ENCODE results near the gene STEAP4.
"Not testable (repeated sequence)": the region's sequence is repeated elsewhere in the genome, so short reads cannot be mapped to it uniquely, and the experiment has no call there.

Gene STEAP4

DNA sequence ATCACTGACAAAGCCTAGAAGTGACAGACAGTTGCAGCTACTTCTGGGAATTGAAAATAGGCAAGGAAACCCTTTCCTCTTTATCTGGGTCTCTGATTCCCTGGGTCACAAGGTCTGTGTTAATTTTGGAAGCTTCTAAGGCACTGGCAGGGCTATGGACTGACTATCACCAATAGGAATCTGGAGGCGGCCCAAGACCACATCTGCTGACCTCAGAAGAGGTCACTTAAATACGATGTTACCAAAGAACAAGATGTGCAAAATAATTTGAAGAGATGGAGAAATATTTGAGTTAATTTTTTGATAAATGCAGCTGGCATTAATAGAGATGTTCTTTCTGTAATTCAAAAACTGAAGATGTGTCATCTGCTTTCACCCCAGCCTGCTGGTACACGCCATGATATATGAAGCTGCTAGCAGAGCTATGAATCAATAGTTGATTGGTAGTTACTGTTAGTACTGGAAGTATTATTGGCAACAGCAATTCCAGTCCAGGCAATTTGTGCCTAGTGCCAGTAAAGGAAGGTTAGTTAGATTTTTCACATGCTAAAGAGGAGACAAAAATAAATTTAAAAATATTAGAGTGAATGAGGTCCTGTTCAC is 5.5 kb upstream of the STEAP4 start:
- DNase-seq, result no peak

DNA sequence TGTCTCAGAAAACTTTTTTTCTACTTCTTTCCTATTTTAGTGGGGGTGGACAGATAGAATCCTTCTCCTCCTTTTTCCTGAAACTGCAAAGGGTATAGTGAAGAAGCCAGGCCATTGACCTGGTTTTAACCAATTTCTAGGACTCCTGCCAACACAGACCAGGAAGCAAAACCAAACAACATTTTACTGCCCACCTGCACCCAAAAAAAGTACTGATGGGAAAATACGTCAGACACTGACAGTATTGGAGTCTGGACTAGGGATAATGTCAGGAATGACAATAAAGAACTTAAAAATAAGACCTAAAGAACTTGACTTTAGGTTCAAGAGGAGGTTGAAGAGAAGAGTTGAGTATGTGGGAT is 5.0 kb upstream of the STEAP4 start:
- no peak for DNase-seq

DNA sequence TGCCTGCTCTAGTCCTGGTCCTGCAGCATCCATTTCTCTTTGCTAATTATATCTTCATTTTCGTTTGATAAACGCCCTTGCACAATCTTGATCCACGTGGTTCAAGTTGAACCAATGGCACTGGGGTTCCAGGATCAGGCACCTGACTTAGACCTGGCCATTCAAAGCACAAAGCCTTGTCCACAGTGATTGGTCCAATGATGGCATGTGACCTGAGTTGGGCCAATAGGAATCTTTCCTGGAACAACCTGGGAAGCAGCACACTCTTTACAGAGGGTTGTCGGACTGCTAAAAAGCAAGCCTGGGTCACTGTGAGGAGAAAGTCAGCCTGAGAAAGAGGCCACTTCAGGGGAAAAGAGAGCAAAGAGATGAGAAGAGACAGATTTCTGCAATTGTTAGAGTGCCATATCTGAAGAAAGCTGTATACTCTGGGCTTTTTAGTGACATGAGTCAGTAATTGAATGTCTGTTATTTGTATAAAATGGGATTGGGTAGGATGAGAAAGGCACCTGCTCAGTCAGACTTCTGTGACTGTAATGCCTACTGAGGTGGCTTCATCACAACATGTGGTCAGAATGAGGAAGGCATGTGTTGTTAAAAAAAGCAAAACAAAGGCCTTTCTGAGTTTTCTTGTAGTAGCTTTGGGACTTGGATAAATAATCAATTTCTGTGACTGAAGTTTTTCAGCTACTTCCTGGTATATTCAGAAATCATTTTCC is 4.4 kb upstream of the STEAP4 start:
- DNase-seq, result no peak

DNA sequence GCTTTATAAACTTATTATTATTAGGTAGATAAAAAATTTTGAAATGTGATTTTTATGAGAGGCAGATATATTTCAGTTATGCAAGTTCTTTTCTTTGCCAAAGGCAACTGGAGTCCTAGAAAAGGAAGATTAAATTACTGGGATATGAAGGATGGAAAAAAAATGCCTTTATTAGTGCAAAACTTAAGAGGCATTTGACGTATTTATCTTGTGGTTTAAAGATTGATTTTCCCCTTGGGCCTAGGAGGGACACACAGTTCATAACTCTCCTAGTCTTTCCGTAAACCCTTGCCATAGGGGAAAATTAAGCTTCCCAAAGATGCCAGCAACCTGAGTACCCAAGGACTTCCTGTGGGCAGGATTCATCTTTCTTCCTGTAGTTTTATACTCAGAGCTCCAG is 3.1 kb upstream of the STEAP4 start:
- DNase-seq, result no peak

DNA sequence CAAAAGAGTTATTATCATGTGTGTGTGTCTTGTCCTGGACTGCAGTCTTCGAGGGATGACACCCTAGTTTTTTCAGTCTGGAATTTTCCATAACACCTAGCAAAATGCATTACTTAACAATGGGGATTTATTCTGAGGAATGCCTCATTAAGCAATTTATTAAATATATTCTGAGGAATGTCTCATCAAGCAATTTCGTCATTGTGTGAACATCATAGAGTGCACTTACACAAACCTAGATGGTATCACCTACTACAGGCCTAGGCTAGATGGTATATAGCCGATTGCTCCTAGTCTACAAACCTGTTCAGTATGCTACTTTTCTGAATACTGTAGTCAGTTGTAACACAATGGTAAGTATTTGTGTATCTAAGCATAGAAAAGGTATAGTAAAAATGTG is 1.1 kb upstream of the STEAP4 start:
- DNase-seq, result no peak

DNA sequence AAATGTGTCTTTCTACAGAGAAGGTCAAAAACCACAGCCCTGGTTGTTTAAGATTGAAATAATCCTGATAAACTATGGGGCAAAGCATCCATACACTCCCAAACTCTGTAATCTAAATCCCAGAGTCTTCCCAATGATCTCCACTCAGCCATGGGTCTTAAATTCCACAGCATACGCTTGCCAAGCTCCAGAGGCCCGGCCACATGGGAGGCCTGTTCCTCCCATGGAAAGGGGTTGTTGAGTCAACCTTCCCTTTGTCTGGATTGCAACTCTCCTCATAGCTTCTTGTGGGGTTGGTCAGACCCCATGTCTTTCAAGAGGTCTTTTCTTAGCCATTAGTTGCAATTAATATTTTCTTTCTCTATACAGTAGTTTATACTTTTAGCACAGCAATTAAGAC is 718 bp upstream of the STEAP4 start:
- DNase-seq, result no peak

DNA sequence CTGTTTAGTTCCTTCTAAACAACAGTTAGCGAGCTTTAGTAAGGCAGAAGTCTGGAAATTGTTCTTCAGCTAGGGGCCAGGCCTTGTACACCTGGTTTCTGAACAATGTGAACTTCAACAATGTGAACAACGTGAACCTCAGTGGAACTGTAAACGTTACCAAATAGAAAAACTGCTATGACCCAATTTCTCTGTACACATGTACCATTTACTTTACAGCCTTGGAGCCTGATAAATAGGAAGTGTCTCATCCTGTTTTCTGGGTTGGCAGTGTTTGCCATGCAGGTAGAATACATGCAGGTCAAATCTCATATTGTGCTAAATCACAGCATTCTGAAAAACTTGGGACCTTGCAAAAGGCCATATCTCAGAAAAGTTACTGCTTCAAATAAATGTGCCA is 1.6 kb downstream of the STEAP4 start:
- no peak for DNase-seq

DNA sequence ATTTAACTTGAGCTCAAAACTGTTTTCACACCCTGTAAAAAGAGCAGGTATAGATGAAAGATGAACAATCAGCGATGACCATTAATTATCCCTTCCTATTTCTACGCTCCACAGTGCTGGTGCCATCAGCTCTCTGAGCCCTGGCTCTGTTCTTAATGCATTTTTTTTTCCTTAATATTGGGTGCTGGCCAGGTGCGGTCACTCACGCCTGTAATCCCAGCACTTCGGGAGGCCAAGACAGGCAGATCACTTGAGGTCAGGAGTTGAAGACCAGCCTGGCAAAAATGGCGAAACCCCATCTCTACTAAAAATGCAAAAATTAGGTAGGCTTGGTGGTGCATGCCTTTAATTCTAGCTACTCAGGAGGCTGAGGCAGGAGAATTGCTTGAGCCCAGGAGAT is 4.2 kb downstream of the STEAP4 start:
- DNase-seq, result no peak

DNA sequence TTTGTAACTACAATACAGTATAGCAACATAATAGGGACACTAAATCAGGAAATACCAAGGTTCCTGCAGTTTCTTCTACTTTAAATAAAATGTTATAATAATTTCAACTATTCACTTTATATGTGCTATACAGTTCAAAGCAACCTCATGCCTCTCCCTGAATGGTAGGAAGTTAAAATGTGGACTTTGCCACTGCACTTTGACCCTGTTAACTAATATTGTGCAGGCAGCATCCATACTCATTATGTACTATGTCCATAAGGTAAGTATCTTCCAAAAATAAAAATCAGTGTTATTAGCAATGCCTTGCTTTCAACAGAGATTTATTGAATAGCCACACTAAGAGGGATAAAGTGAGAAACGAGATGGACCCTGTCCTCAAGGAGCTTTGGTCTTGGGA is 4.8 kb downstream of the STEAP4 start:
- no peak for DNase-seq

DNA sequence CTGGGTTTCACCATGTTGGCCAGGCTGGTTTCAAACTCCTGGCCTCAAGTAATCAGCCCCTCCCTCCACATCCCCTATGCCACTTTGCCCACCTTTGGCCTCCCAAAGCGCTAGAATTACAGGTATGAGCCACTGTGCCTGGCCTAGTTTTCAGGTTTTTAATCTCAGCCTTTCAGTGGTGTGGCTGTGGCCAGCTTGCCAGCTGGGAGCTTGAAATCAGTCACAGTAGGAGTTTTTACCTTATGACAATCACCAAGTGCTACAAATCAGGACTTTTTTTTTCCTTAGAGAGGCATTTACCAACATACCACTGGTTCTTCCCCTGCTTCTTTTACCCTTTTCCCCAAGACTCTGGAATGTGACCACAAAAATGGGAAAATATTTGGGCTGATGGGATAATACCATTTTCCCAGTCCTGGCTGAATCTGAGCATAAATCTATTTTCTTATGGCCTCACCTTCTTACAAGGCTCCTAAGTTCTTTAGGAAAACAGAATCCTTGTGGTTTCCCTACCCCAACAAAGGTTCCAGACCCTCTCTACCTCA is 6.2 kb downstream of the STEAP4 start:
- DNase-seq, result no peak

DNA sequence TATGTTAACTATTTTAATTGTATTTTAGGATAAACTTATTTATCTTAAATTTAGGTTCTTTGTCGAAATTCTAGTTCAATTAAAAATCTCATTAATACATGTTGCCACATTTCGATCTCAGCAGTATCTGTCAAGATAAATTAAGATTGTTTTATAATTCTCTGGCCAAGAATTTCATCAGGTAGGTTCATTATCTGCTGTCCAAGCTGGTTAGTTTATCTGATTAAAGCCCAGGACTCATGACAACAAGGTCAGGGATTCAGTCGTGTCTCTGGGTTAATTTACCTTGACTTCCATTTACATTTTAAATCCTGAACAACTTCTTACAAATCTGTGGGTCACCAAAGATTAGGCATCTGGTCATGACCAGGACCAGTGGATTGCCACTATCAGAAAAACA is 7.6 kb downstream of the STEAP4 start:
- peak; percentile 35 for DNase-seq

DNA sequence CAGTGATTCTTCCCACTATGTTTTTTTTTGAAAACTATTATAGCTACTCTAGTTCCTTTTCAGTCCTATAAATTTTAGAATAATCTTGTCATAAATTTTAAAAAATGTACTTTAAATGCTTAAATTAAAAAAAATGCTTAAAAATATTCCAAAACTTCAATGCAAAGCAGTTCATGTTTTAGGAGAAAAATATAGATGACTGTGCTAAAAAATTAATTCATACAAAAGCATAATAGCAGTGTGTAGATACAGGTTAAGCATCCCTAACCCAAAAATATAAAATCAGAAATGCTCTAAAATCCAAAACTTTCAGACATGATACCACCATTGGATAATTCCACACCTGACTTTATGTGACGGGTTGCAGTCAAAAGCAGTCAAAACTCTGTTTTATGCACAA is 12.8 kb downstream of the STEAP4 start:
- DNase-seq, result no peak

DNA sequence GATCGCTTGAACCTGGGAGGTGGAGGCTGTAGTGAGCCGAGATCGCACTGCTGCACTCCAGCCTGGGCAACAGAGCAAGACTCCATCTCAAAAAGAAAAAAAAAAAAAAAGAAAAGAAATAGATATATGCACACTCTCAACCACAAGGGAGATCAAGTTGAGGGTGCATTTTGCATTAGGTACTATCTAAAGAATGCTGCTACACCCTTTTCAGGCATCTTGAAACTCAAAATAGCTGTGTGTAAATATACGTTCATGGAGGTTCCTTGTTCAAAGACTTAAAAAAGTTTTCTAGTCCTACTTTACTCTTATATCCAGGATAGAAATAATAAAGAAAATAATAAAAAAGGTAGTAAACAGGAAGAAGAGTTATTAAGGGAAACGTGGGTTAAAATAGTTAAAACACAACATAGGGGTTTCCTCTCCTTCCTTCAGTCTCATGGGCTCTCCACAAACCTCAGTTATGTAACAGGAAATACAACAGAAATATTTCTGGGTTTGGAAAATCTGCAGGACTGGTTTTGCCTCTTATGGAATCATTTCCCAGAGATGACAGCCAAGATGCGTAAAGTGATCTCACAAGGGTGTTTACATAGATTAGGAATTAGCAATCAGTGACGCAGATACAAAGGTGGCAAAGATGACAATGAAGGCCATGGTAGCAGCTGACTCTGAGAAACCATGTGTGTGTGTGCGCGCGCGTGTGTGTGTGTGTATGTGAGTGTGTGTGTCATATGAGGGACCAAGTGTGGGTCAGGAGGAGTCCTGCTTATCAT is 15.1 kb downstream of the STEAP4 start:
- DNase-seq, result no peak

DNA sequence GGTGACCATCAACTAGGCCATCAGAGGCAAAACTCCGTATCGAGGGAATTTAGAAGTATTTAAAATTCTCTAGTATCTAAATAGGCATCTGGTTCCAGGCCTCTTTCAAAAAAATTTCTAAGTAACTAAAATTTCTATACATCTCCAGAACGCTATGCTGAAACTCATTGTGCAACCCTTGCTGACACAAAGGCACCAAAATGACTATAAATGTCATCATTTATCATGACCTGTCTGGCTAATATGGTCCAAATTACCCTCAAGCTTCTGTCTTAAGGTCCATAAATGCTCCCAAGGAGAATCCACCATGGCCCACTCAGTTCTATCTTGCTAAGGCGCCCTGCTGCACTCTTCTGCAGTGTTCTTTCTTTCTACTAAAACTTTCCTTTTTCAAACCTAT is 16.2 kb downstream of the STEAP4 start:
- no peak for DNase-seq

DNA sequence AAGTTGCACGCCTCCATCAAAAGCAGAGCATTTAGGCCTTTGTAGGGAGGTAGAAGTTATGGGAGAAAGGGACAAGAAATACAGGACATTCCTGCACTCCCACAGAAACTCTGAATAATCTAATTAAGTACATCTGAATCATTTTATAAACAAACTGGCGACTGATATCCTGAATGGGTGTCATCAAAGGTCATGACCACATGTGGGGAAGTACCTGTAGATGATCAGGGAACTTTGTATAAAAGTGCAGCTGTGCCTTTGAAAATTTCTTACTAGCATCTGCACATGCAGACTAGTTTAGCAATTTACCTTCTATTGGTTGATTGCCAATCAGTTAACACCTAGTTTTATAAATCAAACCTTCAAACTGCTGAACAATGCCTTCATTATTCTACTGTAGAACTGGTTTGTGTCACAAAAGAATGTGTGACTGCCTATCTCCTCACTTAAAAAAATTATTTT is 17.1 kb downstream of the STEAP4 start:
- DNase-seq, result no peak

DNA sequence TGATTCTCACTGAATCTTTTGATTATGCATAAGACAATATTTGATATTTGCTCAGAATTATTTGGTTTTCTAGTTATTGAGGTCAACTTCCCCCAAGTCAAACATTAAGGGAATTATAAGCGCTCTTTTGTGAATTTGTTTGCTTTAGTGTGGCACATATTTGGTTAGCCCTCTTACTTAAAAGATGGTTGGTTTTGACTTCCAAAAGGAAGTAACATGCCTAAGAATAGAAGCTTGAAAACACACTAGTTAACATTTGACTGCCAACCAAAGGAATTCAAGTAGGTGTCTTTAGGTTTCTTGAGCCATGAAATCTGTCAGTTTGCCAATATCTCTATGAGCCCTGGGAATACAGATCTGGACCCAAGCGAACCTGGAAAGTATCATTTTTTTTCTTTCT is 24.9 kb downstream of the STEAP4 start:
- no peak for DNase-seq

DNA sequence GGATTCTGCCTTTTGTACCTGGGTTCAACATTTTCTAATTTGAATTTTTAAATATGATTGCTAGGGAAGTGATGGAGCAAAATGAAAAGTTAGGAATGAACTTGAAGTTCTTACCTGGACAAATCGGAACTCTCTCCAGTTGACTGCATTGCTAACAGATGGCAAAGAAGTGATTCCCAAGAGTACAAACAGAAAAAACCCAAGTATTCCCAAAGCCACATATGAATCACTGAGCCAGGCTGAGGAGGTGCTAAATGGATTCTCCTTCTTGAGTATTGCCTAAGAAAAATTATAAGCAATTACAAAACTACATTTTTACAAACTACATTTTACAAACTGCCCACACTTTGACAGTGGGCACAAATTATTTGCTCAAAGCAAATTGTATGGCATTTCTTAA is 25.9 kb downstream of the STEAP4 start:
- no peak for DNase-seq

DNA sequence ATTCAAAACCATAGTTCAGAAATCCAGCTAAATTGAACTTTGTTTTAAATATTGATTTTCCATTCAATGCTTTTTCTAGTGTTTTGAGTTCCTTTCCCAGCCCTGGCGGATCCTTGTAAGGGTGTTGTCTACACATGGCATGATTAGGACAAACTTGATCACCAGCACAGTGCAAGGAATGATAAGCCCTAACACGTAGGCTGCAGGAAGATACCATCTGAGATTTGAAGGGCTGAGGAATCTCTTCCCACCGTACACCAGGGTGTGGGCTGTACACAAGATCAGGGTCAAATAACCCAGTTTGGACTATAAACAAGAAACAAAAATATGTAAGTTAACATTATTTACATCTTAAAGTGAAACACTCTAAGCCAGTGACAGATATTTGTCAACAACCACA is 27.4 kb downstream of the STEAP4 start:
- no peak for DNase-seq

DNA sequence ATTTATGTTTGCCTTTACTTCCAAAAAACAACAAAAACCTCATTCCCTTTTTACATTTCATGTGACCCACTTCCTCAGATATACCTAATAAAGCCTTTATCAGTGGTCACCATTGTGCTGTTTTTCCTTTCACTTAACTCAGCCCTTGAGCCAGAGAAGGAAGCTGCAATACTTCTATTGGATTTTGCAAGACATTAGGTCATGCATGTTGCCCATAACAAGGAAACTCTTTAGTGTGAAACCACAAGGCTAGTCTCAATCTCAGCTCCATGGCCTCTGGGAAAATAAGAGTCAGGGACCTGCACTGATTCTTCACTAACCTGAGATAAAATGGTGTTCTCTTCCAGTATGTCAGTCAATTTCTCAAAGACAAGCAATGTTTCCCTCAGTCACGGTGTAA is 27.8 kb downstream of the STEAP4 start:
- no peak for DNase-seq

DNA sequence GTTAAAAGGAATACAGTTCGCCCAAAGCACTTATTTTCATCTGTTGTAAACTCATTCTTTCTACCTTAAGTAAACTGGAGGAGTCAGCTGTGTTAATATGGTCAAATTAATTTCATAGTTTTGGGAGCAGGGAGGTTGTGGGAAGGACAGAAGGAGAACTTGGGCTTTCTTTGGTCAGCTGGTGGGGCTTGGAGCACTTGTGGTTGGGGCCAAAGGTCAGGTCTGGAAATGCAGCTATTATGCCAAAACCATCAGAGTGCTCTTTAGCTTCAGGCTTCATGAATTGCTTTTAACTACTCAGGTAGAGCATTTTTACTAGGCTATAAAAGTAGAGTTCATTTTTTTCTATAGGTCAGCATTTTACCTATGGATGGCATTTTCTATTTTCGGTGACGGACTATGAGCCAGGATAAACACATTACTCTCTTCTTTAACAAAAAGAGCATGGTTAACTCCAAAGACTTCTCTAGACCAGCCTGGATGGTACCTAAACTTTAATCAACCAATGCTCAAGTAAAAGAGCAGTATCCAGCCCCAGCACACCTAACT is 30.0 kb downstream of the STEAP4 start:
- DNase-seq, result no peak

DNA sequence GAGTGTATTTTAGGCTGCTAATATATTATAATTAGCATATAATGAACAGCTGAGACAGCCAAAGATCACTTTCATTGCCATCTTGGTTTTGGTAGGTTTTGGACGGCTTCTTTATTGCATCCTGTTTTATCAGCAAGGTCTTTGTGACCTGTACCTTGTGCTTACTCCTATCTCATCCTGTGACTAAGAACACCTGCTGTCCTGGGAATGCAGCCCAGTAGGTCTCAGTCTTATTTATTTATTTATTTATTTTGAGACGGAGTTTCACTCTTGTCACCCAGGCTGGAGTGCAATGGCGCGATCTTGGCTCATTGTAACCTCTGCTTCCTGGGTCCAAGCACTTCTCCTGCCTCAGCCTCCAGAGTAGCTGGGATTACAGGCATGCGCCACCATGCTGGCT is 31.8 kb downstream of the STEAP4 start:
- DNase-seq, result not testable (repeated sequence)

DNA sequence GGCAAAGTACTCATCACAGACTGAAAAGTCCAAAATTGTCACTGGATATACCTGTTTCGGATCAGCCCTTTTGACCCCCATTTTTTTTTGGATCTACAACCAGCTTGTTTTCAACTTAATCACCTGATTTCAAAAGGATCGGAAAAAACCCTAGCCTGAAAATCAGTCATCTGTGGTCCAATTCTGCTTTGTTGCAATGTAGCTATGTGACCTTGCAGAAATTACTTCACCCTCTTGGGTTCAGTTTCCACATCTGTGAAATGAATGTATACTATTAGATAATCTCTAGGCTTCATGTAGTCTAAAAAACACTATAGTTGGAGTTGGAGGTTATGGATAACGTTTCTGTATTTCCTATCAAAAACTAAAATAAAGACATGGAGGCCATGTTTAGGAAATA is 37.1 kb downstream of the STEAP4 start:
- DNase-seq, result no peak

DNA sequence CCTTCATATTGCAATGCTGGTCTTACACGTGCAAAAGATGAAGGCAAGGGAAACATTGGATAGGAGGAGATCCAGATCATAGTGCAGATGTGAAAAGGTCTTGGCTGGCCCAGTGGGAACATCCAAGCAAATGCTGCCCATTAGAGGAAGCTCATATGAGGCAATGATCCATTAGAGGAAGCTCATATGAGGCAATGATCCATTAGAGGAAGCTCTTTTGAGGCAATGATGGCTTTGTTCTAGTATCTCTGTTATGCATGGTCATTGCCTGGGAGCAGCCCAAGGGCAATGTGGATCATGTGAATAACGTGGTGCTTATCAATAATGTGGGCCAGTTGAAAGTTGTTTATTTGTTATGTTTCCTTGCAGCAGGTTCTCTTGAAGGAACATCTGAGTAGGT is 37.8 kb downstream of the STEAP4 start:
- DNase-seq, result no peak

DNA sequence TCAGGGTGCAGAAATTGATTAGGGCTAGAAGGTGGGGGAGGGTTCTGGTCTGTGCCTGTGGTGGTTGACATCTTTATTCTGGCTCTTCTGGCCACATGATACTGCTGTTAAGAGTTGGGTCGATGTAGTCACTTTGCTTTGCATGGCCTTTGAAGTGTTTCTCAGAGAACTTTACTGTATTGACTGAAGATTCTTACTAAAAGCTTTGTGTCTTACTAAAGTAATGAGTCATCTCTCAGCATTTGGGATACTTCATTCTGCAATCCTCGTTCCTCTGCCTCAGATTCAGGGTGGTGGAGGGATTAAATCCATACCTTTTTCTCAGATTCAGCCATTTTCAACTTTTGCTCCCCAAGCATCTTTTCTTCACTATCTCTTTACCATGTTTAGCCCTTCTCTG is 38.6 kb downstream of the STEAP4 start:
- no peak for DNase-seq

Measured in eye (tissue), 1 donor.